ENCODE measurements around the gene WDR93.

WDR93 gene

GRCh38 chr15:89728254-89728653 lies 37.6 kb downstream of the WDR93 start:
- TF ChIP-seq TEAD4 (IDR thresholded peaks at IDR 0.05): no peak
- no peak for TF ChIP-seq EP300 (IDR thresholded peaks at IDR 0.05; ENCODE audit: borderline replicate concordance)
- TF ChIP-seq ZBTB7A (IDR thresholded peaks at IDR 0.05; ENCODE audit: low read depth): no peak
- no peak for TF ChIP-seq MAX (IDR thresholded peaks at IDR 0.05)
- no peak for TF ChIP-seq REST (IDR thresholded peaks at IDR 0.05; ENCODE audit: low read depth)
- TF ChIP-seq FOXM1 (IDR thresholded peaks at IDR 0.05; ENCODE audit: borderline replicate concordance, low read depth): no peak
- no peak for TF ChIP-seq EGR1 (IDR thresholded peaks at IDR 0.05)
- no peak for TF ChIP-seq NFIC (IDR thresholded peaks at IDR 0.05)
- TF ChIP-seq CREB1 (IDR thresholded peaks at IDR 0.05; ENCODE audit: low read depth): no peak
- no peak for TF ChIP-seq TCF12 (IDR thresholded peaks at IDR 0.05; ENCODE audit: low read depth)
- TF ChIP-seq RAD21 (IDR thresholded peaks at IDR 0.05; ENCODE audit: low read depth): no peak
- no peak for TF ChIP-seq CEBPB (IDR thresholded peaks at IDR 0.05)
- no peak for TF ChIP-seq TAF1 (IDR thresholded peaks at IDR 0.05; ENCODE audit: low read depth)
- TF ChIP-seq USF1 (IDR thresholded peaks at IDR 0.05): no peak
- TF ChIP-seq YY1 (IDR thresholded peaks at IDR 0.05; ENCODE audit: low read depth): no peak

GRCh38 chr15:89731275-89731674 lies 40.7 kb downstream of the WDR93 start:
- TF ChIP-seq TCF12 (IDR thresholded peaks at IDR 0.05; ENCODE audit: low read depth) (no peak), TEAD4 (IDR thresholded peaks at IDR 0.05) (no peak), CREB1 (IDR thresholded peaks at IDR 0.05; ENCODE audit: low read depth) (no peak), ZBTB7A (IDR thresholded peaks at IDR 0.05; ENCODE audit: low read depth) (no peak), REST (IDR thresholded peaks at IDR 0.05; ENCODE audit: low read depth) (no peak), USF1 (IDR thresholded peaks at IDR 0.05) (no peak), CEBPB (IDR thresholded peaks at IDR 0.05) (no peak)

GRCh38 chr15:89732451-89733172 lies 42.0 kb downstream of the WDR93 start:
- TF ChIP-seq ZBTB7A (IDR thresholded peaks at IDR 0.05; ENCODE audit: low read depth) (no peak), CREB1 (IDR thresholded peaks at IDR 0.05; ENCODE audit: low read depth) (no peak), EGR1 (IDR thresholded peaks at IDR 0.05) (no peak), YY1 (IDR thresholded peaks at IDR 0.05; ENCODE audit: low read depth) (no peak), USF1 (IDR thresholded peaks at IDR 0.05) (no peak), TCF12 (IDR thresholded peaks at IDR 0.05; ENCODE audit: low read depth) (no peak), RAD21 (IDR thresholded peaks at IDR 0.05; ENCODE audit: low read depth) (no peak), CEBPB (IDR thresholded peaks at IDR 0.05) (no peak), TEAD4 (IDR thresholded peaks at IDR 0.05) (no peak)

- TF ChIP-seq USF1 (IDR thresholded peaks at IDR 0.05) (peak; percentile 51; the same call in 1 of the 2 replicates), RAD21 (IDR thresholded peaks at IDR 0.05; ENCODE audit: low read depth) (no peak)
Measured at GRCh38 chr15:89735773-89736172, 45.2 kb downstream of the WDR93 start.

- TF ChIP-seq EP300 (IDR thresholded peaks at IDR 0.05; ENCODE audit: borderline replicate concordance) (no peak), TAF1 (IDR thresholded peaks at IDR 0.05; ENCODE audit: low read depth) (no peak), NFIC (IDR thresholded peaks at IDR 0.05) (no peak), CEBPB (IDR thresholded peaks at IDR 0.05) (no peak), MAX (IDR thresholded peaks at IDR 0.05) (no peak), FOXM1 (IDR thresholded peaks at IDR 0.05; ENCODE audit: borderline replicate concordance, low read depth) (no peak), USF1 (IDR thresholded peaks at IDR 0.05) (no peak), TEAD4 (IDR thresholded peaks at IDR 0.05) (peak; percentile 6; the same call in 1 of the 2 replicates), RAD21 (IDR thresholded peaks at IDR 0.05; ENCODE audit: low read depth) (peak; percentile 89), YY1 (IDR thresholded peaks at IDR 0.05; ENCODE audit: low read depth) (no peak), TCF12 (IDR thresholded peaks at IDR 0.05; ENCODE audit: low read depth) (no peak), REST (IDR thresholded peaks at IDR 0.05; ENCODE audit: low read depth) (no peak), ZBTB7A (IDR thresholded peaks at IDR 0.05; ENCODE audit: low read depth) (no peak), CREB1 (IDR thresholded peaks at IDR 0.05; ENCODE audit: low read depth) (no peak), EGR1 (IDR thresholded peaks at IDR 0.05) (no peak)
Measured at GRCh38 chr15:89740137-89740536, 49.5 kb downstream of the WDR93 start.
